Midbrain (tissue), 1 donor: ENCODE data around the gene PDE4DIP.
"Not testable (repeated sequence)": the region's sequence is repeated elsewhere in the genome, so short reads cannot be mapped to it uniquely, and the experiment has no call there.

Experiments
- DNase-seq: peaks from one replicate; lab custom pipeline; 2025; lab: John Stamatoyannopoulos, UW

Gene PDE4DIP

DNA sequence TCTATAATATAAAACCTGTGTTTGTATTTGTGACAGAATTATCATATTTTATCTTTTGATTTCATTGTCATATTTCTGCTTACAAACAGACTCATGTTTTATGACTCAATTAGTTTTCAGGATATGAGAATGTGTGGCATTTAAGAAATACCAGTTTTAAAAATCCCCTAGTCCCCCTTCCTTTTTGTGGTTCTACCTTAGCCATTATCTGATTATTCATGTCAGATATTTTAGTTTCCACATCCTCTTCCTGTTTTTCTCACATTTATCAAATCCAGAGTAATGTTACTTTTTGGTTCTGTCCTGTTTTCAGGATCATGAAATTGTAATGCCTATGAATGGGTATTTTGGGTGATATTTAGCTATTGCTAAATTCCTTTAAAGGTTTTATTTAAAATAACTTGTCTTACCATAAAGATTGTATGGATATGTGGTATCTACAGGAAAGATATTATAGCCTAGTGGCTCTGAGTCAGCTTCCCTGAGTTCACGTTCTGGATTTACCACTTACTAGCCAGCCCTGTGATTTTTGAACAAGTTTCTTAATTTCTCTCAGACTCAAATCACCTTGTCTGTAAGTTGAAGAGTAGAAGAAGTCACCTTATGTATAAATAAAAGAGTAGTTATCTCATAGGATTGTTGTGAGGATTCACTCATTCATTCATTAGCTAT, 131.8 kb downstream of the PDE4DIP start:
- DNase-seq, result not testable (repeated sequence)

DNA sequence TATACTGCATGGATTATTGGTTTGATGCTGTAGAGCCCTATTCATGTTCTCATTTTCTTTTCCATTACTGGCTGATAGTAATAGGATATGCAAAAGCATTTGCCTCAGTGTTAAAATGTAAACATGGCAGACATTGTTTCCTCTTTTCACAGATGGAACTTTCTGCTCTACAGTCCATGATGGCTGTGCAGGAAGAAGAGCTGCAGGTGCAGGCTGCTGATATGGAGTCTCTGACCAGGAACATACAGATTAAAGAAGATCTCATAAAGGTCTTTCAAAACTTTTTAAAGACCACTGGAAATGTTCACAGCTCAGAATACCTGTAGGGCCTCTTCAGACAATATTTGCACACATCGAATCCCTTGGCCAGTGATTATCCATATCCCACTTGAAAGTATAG, 133.6 kb downstream of the PDE4DIP start:
- DNase-seq, result not testable (repeated sequence)

DNA sequence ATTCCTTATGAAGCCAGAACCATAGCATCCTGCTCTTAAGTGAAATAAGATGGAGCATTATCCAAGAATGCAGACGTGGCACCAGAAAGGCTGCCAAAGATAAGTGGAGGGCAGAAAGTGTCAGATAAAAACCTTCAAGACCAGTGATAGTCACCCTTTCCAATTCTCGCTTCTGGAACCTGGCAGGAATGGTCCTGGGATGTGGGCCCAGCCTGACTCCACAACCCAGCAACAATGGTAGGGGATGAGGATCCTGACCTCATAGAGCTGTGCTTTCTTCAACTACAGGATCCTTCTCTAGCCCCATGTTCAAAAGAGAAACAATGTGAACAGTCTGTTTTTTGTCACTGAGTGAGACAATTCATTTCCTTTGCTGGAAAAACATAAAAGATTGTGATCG, 145.2 kb downstream of the PDE4DIP start:
- DNase-seq, result not testable (repeated sequence)

DNA sequence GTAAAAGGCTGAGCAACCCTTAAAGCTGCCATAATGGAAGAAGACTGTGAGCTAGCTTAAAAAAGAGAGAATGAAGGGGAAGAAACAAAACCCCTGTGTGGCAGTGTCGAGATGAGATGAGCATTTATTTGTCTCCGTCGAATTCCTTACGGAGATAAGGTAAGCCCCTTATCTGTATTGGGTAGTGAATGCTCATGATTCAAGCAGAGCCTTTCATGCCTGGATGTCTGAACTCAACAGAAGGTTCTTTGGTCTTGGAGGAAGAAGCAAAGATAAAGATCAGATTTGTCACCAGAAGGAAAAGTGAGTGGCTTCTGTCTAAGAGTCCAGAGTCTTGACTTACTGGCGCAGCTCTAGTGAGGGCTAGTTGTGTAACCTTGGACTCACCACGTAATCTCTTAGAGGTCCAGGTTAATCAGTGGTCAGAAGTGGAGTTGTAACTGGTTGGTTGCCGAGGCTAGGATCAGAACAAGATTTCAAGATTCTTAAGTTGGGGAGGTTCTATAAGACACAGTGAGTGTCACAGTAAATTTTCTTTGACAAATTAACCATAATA, 146.1 kb downstream of the PDE4DIP start:
- DNase-seq, result not testable (repeated sequence)

DNA sequence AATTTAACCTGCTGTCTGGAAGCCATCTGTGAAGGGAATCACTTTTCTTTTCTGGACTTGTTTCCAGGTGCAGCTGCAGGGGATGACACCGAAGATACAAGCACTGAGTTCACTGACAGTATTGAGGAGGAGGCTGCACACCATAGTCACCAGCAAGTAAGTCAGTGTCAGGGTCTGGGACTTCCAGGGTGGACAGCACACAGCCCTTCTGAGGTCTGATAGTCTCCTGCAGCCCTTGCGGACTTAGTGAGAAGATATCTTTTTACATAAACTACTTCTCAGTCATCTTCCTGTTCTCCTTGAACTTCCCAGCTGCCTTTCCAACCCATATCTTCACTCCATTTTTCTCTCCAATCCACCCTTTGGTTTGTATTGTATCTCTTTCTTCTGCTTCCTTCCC, 147.6 kb downstream of the PDE4DIP start:
- DNase-seq, result not testable (repeated sequence)

DNA sequence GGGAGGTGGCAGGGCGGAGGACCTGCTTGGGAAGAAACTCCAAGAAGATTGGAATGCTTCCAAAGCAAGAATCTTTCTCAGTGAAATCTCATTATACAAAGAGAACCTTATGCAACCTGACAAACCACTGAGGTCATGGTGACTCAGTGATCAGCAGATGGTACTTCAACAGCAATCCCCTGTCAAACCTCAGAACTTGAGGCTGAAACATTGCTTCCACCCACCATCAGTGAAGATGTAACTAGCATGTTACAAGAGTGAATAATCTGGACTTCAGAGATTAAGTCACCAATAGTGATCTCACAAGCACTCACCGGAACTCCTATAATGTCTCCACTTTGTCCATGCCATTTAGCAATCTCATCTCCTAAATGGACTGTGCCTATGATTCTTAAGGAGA, 148.1 kb downstream of the PDE4DIP start:
- DNase-seq, result not testable (repeated sequence)

DNA sequence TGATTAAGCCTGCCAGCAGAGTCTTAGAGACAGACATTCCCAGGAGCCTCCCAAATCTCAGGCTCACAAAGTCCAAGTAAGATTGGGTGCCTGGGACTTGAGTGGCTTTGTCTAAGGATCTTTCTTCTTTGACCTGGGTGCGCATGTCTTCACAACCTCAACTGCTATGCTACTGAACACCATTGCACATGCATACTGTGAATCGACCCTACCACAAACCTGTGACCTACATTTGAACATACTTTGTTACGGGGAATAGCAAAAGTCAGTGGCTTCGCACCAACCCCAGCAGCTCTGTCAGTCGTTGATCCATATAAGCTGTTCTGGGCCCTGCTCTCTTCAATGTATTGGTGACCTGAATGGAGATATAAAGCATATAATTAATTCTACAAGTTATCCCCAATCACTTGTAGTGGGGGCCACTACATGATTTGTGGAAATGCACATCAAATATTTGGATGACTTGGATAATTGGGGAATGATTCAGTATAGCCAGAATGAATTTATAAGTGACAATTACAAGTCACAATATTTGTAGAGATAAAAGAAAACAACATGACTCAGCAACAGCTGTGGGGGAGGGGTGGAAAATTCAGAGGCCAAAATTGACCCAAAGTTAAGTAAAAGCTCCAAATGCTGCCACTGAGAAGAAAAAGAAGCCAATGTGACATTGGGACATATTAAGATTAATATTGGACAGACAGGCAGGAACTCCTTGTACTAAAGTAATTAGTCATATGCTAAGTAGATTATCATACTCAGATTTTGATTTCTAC, 152.4 kb downstream of the PDE4DIP start:
- not testable (repeated sequence) for DNase-seq

DNA sequence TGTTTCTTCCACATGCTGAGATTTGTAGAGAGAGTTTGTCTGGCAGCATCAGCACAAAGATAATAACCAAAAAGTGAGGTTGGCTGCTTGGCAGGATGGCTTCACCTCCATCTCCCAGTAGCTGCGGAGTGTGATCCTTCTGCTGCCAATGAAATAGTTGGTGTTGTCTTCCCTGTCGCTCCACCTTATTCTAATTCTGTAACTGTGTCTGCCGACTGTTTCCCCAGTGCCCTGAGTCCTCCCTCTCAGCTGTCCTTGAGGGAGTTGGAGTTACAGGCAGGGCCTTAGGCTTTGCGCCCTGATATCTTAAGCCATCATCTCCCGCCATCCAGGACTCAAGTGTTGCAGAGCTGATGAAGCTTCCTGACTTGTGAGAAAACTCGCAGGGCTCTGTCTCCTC, 153.2 kb downstream of the PDE4DIP start:
- DNase-seq, result not testable (repeated sequence)

DNA sequence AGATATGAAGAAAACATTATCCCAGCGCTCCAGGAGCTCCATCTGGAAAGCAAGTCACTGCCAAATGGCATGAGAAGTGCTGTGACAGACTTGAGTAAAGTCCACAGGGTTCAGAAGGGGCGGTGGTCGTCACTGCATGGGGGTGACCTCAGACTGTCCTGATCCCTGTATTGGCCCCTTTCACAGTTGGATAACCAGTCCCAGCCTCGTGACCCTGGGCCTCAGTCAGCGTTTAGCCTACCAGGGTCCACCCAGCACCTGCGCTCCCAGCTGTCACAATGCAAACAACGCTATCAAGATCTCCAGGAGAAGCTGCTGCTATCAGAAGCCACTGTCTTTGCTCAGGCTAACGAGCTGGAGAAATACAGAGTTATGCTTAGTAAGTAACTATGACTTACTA, 158.4 kb downstream of the PDE4DIP start:
- not testable (repeated sequence) for DNase-seq

DNA sequence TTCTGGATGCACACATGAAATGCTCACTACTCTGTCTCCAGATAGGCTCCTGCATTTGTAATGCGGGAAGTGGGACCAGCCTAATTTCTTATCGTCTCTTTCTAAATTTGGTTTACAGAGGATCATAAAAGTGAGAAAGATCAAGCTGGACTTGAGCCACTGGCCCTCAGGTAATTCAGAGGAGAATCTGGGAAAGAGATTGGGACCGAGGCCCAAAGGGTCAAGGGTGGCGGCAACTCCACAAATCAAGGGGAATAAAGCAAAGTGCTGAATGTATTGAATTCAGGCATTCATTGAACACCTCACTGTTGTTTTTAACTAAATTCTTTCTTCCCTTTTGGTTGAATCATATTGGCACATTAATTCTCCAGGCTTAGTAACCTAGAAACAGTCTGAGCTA, 164.1 kb downstream of the PDE4DIP start:
- DNase-seq, result not testable (repeated sequence)

DNA sequence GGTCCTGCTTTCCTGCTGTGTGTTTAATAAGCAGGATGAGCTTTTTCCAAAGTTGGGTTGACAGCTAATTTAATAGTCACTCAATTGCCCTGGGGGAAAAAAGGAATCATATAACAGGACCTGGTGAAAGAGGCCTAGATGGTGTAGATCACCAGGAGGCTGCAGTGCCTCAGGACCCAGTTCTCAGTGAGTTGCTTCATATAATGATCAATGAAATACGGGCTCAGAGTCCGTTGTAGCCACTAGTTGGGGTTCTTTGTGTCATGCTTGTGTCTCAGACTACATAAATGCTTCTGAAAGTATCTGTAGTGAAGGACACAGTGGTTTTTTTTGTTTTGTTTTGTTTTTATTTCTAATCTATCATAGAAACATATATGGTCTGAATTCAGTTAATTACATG, 164.5 kb downstream of the PDE4DIP start:
- DNase-seq, result not testable (repeated sequence)

DNA sequence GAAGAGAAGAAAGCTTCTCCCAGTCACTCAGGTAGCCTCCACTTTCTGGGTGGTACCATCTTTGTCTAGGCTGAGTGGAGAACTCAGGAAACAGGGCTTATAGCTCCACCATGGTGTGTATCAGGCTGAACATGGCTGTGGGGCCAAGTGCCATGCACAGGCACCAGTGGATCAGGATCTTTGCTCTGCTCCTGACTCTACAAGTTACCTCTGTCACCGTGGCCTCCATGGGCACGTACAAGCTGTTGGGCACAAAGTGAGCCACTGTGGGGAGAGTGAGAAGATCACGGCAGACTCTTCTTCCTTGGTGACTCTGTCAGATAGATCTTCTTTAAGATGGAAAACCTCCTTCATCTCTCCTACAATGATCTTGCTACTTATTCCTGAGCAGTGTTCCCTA, 165.5 kb downstream of the PDE4DIP start:
- not testable (repeated sequence) for DNase-seq

DNA sequence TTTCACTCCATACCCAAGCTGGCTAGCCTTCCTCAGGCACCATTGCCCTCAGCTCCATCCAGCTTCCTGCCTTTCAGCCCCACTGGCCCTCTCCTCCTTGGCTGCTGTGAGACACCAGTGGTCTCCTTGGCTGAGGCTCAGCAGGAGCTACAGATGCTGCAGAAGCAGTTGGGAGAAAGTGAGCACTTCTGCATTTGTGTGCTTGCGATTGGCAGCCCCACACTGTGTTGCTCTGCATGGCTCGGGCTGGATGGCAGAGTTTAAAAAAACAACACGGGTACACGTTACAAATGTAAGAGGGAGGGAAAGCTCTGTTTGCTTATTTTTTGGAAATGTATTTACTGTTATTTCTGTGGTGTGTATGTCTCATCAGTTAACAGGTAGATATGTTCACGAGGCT, 168.4 kb downstream of the PDE4DIP start:
- DNase-seq, result not testable (repeated sequence)

DNA sequence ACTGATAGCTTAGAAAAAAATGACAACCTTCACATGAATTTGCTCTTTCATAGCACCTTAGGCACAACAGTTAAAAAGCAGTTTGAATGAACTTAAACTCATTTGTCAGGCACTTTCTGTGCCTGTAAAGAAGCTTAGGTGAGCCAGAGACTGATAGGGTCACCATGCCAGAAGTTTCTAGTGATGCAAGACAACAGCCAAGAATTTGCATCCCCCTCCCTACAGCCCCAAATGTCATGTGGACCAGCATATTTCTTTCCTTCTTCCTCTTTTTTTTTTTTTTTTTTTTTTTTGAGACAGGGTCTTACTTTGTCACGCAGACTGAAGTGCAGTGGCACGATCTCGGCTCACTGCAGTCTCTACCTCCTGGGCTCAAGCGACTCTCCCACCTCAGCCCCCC, 169.3 kb downstream of the PDE4DIP start:
- DNase-seq, result not testable (repeated sequence)

DNA sequence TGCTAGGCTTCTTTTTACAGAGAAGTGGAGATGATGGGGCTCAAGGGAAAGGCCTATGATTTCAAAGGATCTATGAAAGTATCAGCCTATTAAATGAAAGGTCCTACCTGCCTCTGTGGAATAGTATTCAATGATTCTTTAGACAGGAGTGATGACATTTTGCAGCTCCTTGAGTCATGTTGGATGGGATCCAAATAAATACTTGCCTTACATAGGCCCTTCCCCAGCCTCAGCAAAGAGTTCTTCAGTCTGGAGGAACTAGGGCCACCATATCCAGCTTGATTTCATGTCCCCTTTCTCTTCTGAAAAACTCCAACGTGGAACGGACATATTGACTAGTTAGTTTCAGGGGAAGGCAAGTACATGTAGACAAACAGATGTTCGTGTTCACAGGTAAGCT, 171.3 kb downstream of the PDE4DIP start:
- not testable (repeated sequence) for DNase-seq

DNA sequence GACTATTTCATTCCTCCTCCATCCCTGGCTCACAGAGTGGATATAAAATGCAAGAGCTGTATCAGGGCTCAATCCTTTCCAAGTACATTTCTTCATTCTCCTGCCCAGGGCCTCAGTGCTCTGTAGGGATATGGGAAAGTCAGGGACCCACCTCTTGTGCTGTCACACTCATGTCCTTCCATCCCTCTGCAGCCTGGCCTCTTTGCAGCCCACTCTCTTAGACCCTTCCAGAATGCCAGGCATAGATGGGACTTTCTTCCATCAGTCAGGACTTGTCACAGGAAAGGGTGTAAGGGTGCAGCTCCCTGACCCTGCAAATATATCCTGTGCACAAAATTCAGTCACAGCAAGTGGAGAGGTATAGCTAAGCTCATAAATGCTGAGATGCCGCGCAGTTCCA, 172.4 kb downstream of the PDE4DIP start:
- not testable (repeated sequence) for DNase-seq

DNA sequence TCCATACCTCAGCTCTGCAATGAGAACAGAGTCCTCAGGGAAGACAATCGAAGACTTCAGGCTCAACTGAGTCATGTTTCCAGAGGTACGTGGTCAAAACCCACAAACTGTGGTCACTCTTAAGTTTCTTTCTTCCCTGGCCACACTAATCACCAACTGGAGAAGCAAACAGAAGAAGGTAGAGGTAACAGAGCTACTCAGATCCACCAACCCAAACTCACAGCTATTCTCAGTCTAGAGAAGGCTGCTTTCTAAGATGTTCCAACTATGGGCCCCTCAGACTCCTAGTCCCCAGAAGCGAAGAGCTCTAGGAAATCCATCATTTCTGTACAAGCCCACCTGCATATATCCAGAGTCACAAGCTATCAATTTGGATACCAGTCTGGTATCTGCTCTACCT, 174.3 kb downstream of the PDE4DIP start:
- DNase-seq, result not testable (repeated sequence)

DNA sequence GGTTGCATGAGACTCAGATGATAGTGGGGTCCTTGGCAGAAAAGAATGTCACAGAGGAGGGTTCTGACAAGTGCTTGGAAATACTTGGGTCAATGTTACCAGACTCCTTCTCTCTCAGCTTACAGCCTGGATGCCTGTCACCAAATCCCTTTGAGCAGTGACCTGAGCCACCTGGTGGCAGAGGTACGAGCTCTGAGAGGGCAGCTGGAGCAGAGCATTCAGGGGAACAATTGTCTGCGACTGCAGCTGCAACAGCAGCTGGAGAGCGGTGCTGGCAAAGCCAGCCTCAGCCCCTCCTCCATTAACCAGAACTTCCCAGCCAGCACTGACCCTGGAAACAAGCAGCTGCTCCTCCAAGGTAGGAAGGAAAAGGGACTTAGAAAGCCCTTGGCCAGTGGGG, 180.1 kb downstream of the PDE4DIP start:
- not testable (repeated sequence) for DNase-seq

DNA sequence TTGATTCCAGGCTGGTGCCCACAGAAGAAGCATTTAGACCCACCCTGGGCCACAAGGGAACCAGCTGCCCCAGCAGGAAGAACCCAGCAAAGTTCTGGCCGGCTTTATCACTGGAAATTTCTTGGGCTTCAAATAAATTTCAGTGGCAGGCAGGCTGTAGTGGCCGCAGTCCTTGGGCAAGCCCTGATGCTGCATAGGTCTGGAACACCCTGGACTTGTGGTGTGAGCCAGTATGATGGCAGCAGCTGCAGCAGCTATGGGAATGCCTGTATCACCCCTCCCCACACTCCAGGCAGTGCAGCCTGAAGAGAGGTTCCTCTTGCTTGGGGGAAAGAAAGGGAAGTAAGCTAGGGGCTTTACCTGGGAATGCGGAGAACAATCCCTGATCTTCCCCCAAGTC, 189.7 kb downstream of the PDE4DIP start:
- DNase-seq, result not testable (repeated sequence)

DNA sequence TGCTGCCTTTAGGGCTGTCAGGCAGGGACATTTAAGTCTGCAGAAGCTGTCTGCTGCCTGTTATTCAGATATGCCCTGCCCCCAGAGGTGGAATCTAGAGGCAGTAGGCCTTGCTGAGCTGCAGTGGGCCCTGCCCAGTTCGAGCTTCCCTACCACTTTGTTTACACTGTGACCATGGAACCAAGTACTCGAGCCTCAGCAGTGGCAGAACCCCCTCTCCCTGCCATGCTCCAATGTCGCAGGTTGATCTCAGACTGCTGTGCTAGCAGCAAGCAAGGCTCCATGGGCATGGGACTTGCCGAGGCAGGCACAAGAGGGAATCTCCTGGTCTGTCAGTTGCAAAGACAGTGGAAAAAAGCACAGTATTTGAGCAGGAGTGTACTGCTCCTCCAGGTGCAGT, 198.8 kb downstream of the PDE4DIP start:
- DNase-seq, result not testable (repeated sequence)

DNA sequence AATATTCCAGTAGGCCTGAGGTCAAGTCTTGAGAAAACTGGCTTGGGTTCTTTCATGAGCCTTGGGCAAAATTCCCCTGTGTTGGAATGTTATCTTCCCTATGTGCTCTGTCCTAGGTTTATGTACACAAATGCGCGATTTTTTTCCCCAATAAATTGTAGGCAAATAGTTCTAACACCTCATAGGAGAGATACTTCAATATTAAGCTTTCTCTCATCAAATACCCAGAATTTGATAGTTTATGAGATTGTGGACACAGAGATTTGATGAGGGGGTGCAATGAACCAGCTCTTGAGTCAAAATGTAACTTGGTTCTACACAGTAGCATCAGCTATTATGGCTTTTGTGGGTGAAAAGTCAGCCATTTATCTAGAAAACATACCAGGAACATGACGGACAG, 220.4 kb downstream of the PDE4DIP start:
- not testable (repeated sequence) for DNase-seq

DNA sequence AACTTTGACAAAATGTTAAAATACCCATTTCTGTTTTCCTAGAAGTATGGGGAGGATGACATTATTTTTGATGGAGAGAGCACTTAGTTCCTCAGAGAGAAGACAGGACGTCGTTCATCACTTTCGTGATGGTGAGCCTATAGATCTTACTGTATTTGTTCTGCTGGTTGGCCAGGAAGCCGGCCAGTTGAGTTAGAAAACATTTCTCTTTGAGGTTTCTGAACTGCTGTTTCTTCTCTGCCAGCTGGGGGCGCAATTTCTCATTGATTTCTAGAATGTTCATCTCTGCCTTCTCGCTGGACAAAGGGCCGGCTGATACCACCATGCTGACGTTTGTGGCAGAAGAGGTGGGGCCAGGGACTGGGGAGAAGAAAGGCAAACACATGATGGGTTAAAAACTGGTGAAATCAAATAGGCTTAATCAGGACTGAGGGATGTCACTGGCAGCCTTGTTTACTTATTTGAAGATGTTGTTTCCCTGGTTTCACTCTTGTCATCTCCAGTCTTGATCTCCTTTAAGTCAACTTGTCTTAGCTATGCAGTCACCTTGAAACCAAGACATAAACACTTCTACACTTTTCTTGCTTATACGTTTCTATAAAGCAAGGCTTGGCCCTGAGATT, 231.4 kb downstream of the PDE4DIP start:
- DNase-seq, result not testable (repeated sequence)
